GM12872 (cell line): ENCODE data around the gene GNPTAB.

Experiments used
- TF ChIP-seq, protein P1 (sequence below): IDR thresholded peaks from 3 replicates; pipeline ENCODE4 v1.5.1; 2011; ENCODE audit warnings: low read depth, mild to moderate bottlenecking, low read length, moderate library complexity; ENCODE audit not compliant: insufficient read depth

Gene GNPTAB

DNA sequence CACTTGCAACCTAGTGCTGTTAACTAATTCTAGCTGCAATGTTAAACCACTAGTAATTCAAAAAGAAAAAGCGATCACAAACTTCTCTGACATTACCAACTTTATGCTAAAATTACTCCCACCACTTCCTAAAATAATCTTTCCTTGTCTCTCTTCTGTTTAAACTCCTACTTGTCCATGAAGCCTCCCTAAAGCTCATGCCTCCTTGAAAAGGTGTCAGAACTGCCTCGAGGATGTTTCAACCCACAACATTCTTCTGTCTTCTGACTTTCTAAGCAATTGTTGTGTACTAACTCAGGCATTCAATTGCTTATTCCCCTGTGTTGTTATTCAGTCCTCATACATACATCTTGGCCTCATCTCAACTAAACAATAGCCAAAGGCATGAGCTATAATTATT is 5.9 kb downstream of the GNPTAB start:
- TF ChIP-seq, protein P1, sequence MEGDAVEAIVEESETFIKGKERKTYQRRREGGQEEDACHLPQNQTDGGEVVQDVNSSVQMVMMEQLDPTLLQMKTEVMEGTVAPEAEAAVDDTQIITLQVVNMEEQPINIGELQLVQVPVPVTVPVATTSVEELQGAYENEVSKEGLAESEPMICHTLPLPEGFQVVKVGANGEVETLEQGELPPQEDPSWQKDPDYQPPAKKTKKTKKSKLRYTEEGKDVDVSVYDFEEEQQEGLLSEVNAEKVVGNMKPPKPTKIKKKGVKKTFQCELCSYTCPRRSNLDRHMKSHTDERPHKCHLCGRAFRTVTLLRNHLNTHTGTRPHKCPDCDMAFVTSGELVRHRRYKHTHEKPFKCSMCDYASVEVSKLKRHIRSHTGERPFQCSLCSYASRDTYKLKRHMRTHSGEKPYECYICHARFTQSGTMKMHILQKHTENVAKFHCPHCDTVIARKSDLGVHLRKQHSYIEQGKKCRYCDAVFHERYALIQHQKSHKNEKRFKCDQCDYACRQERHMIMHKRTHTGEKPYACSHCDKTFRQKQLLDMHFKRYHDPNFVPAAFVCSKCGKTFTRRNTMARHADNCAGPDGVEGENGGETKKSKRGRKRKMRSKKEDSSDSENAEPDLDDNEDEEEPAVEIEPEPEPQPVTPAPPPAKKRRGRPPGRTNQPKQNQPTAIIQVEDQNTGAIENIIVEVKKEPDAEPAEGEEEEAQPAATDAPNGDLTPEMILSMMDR, result no peak

DNA sequence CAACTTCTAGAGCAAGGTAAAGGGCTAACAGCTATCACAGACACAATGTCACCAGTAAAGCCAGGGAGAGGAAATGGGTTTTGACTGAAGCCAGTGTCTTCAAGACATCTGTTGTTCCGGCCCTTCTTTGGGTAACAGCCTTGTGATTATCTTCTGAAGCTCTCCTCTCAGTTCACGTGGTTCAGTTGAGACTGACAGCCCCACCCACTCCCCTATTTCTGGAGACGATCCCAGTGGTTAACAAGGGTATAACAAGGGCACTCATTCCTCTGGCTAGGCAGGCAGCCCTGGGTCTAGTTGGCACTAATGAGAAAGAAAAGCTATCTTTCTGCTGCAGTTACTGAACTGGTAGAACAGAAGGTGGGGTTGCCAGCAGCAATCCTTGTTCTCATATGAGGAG is 6.9 kb downstream of the GNPTAB start:
- TF ChIP-seq, protein P1, result peak; percentile 67

DNA sequence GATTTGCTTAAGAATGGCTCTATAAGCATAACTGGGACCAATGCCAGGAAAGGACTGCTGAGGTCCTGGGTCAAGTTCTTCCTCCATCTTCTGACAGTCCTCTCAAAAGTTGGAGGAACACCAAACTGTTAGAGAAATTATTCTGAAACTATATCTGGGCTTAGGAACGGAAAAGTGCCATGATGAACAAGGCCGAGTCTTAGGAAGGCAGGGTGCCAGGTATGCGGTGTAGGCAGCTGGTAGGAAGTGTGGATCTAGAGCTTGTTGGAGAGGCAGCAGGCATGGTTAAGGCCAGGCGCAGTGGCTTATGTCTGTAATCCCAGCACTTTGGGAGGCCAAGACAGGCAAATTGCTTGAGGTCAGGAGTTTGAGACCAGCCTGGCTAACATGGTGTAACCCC is 7.7 kb downstream of the GNPTAB start:
- TF ChIP-seq, protein P1, result no peak

DNA sequence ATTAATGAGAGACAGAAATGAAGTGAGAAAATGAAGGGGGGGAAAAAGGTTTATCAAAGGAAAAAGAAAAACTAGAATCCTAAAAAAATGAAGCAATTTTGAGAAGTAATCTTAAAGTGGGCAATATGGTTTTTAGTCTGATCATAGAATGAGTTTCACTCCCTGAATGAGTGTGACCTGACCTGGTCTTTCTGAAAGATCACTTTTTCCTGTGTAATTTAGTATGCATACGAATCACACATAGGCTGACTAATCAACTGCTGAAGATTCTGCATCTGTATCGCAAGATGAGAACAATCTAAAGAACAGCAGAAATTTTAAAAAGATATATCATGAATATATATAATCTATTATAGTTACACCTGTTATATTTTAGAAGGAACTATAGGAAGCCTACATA is 11.3 kb downstream of the GNPTAB start:
- TF ChIP-seq, protein P1, result no peak

DNA sequence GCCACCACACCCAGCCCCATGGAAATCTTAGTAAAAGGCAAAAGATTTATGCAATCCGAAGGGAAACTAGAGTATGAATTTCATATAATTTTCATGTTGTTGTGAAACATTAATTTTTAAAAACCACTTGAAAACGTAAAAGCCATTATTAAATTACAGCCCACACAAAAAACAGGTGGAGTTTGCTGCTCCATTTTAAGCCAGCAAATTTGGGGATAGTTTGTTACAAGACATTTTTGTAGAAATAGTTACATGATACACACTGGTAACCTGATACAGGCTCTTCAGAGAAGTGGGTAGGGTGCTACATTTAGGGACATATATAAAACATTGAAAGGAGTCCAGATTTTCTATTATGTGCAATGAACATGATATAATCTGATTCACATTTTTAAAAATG is 17.6 kb downstream of the GNPTAB start:
- TF ChIP-seq, protein P1, result no peak

DNA sequence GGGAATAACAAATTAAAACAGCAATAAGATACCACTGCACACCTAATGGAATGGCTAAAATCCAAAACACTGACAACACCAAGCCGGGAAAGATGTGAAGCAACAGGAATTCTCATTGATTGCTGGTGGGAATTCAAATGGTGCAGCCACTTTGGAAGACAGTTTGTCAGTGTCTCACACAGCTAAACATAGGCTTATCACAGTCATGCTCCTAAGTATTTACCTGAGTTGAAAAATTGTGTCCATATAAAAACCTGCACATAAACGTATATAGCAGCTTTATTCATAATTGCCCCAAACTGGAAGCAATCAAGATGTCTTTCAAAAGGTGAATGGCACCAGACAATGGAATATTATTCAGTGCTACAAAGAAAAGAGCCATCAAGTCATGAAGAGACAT is 21.6 kb downstream of the GNPTAB start:
- TF ChIP-seq, protein P1, result no peak

DNA sequence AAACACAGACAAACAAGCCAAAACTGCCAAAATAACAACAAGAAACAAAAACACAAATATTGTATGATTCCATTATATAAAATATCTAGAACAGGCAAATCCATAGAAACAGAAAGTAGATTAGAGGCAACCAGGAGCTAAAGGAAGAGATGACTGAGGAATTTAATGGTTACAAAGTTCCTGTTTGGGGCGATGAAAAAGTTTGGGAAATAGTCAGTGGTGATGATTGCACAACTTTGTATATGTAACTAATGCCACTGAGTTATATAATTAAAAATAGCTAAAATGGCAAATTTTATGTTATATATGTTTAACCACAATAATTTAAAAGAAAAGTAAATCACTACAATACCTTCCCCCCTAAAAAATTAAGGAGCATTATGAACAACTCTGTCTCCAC is 24.5 kb downstream of the GNPTAB start:
- TF ChIP-seq, protein P1, result no peak

DNA sequence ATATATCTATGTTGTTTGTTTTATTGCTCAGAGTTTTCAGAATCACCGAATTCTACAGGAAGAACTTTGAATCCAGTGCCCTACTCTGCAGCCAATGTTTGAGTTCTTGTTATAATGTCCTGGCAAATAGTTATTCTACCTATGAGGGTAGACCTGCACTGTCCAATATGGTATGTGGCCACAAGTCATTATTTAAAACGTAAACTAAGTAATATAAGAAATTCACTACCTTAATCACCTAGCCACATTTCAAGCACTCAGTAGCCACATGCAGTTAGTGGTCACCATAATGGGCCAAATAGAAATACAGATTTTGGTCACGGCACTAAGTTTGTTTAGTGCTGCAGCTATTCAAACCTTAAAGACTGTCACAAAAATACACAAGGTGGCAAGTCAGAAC is 26.4 kb downstream of the GNPTAB start:
- TF ChIP-seq, protein P1, result no peak
